Globus pallidus (tissue), 1 donor: ENCODE measurements around the gene STX10.

Experiments used
- DNase-seq: peaks from one replicate; pipeline ENCODE4 v3.0.0-alpha.2; 2015; ENCODE audit warnings: low spot score

The STX10 gene

DNA sequence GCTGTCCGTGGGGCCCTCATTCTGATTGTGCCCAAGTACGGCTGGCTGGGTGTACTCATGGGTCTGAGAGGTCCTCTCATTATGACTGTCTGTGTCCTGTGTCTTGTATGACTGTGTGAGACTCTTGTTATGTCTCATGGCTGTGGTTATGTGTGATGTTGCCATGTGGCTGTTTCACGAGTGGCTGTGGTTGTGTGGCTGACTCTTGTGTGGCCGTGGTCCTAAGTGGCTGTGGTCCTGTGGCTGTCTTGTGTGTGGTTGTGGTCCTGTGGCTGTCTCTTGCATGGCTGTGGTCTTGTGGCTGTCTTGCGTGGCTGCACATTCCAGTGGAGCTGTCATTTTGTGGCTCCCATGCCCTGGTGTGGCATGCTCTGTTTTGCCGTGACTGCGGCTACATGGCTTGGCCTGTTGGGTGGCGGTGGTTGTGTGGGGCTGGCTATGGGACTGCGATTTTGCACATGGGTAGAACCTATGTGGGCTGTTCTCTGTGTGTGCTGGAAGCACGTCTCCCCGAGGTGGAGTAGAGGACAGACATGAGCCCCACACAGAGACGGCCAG lies 50.1 kb downstream of the STX10 start:
- DNase-seq, result no peak

DNA sequence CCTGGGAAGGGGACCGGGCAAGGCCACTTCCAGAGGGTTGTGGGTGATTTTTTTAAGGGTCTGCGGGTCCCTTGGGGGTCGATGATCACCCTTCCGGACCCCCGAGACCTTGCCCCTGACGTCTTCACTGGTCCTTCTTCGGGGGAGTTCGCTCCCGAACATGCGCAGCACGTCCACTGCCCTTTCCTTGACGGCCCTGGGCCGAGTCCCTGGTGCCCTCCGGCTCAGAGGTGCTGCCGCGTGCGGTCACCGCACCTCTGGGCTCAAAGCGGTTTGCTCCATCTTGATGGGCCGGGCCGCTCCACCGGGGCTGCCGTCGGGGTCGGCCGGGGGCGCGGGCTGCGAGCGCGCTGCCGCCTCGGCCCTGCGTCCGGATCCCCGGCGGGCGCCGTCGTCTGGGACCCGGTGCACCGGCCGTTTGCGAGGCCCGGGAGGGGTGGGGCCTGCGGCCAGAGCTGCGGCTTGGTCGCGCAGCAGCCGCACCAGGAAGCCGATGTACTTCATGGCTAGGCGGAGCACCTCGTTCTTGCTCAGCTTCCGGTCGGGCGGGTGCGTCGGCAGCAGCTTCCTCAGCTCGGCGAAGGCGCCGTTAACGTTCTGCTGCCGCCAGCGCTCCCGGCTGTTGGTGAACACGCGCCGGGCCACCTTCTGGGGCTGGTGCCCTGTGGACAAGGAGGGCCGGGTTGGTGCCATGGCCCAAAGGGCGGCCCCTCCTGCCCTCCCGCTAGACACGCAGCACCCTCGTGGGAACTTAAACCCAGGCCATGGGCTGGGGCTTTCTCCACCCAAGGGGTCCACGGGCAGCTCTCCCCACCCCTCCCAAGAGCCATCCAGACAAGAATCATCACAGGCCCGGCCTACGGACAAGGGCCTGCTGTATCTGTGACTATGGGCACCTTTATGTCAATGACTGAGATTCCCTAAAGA lies 50.8 kb downstream of the STX10 start:
- DNase-seq, result no peak

- DNase-seq, result no peak
Measured at GRCh38 chr19:13098277-13099072, 51.7 kb downstream of the STX10 start.

DNA sequence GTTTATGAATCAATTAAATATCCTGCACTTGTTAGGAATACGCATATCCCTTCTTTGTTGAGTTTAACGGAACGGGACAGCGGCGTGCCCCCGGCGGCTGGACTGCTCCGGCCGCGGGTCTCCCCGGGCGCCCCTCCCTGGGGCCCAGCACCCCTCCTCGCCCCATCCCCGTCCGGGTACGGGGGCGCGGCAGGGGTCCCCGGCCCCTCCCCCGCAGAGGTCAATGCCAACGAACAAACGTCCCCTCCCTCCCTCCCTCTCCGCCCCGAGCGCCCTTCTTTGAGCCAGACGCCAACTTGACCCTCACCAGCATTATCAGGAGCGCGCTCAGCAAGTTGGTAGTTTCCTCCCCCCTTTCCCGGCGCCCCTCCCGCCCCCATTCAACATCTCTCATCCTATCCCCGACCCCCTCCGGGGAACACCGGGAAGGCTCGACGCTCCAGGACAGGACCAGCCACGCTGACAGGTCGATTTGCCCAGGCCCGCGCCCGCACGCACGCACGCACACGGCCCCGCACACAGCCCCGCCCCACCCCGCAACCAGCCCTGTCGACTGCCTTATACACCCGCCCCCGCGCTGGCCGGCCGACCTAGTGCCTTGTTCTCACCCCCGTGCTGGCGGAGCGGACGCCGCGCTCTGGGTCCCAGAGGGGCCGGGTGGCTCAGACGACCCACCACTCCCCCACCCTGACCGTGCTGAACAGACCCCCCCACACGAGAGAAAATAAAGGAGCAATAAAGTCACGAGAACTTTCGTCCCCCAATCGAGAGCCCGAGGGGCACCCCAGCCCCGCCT lies 52.5 kb downstream of the STX10 start:
- no peak for DNase-seq

DNA sequence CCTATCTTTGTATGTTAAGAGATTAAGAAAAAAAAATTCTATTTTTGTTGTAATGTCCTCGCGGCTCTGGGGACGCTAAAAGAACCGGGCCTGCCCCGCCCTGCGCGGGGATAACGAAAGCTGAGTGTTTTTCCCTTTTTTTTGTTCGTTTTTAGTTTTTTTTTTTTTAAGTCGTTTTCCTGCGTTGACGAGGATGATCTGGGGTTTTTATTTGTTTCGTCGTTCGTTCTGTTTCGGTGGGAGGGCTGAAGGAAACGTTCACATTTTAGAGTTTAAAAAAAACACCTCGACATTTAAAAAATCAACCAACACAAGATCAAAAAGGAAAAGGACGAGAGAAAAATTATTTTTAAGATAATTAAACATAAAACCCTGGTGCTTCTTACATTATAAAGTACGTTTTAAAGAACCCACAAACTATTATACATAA lies 53.1 kb downstream of the STX10 start:
- DNase-seq, result no peak

- no peak for DNase-seq
Measured at GRCh38 chr19:13095934-13096927, 53.9 kb downstream of the STX10 start.

DNA sequence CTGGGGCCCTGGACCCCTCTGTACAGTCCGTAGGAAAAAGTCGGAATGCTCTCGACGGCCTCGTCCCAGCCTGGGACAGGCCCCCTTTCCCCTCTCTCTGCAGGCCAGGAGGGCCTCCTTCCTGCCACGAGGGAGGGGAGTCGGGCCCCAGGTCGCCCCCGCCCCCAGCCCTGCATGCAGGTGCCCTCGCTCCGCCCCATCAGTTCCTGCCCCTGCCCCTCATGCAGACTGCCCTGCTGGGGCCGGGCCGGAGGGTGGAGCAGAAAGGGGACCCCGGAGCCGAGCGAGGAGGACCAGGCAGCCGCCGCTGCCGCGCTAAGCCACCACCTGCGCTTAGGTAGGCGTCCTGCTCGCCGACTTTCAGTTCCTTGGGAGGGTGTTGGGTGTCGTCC lies 54.8 kb downstream of the STX10 start:
- no peak for DNase-seq

GRCh38 chr19:13094771-13095392 lies 55.3 kb downstream of the STX10 start:
- no peak for DNase-seq

DNA sequence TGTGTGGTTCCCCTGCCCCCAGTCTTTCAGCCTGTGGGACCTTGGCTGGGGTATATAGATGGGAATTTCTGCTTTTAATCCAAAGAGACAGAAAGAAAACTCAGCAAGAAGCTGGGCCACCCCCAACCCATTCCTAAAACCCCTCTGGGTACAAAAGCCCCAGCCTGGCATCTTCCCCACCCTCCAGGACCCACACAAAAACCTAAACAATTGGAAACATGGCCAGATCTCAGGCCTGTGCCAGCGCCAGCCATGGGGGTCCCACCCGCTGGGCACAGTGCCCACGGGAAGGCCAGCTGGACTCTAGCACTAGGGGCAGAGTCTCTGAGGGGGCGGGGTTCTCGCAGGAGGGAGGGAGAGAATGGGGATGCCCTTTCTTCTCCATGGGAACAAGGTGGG lies 56.1 kb downstream of the STX10 start:
- DNase-seq, result no peak
